ENCODE results near the gene PRKCB. TPM values are rescaled to one million over a fixed set of nuclear protein-coding genes. Genes with fewer than 3 reads are reported as not detected.

Gene PRKCB
- polyA plus RNA-seq, 1 donor (not counting 4 experiments of a cell fraction or from before 2014, with no cell fraction given) = 0.18 TPM

DNA sequence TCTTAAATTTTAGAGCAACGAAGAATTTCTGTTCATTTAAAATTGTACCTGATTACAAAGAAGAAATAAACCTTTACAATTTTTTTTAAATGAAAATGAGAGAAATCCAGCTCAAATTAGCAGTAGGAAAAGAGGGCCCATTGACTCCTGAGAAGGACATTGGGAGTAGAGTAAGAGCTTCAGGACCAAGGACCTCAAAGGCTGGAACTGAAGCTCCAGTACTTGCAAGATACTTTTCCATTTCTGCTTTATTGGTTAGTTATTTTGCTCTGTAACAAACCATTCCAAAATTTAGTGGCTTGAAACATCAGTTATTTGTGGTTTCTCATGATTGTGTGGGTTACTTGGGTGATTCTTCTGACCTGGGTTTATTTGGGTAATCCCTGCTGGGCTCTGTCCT is 165.9 kb downstream of the PRKCB start:
- FAIRE-seq (no peak), DNase-seq (ENCODE audit: low read depth, low spot score) (no peak)
- H4K20me1 ChIP-seq (ENCODE audit: control insufficient read depth, extremely low read depth, insufficient read depth, low read length) = no peaks in the 10 kb centered on the region
- no peak overlapping the region for H3K9ac ChIP-seq (ENCODE audit: control insufficient read depth, extremely low read depth, insufficient read depth, low read length)
- H3K36me3 ChIP-seq (ENCODE audit: control insufficient read depth in 2 of 2, extremely low read depth in 1 of 2, insufficient read depth in 2 of 2, low read length in 2 of 2) = no peaks in the 10 kb centered on the region
- H3K27me3 ChIP-seq (ENCODE audit: control insufficient read depth, extremely low read depth, insufficient read depth, low read length) = no peaks in the 10 kb centered on the region
- peaks cover 6% of the 10 kb centered on the region for H3K4me1 ChIP-seq (ENCODE audit: control insufficient read depth, extremely low read depth, insufficient read depth, low read length)
- H2AFZ ChIP-seq (ENCODE audit: control insufficient read depth, low read length) = no peak overlapping the region
- H3K4me3 ChIP-seq (ENCODE audit: control insufficient read depth in 2 of 3, extremely low read depth in 1 of 3, insufficient read depth in 2 of 3, low read depth in 1 of 3, low read length in 3 of 3) = no peak overlapping the region
- no peaks in the 10 kb centered on the region for H3K9me3 ChIP-seq (ENCODE audit: control insufficient read depth, low read depth, low read length)
- TF ChIP-seq, protein P1, sequence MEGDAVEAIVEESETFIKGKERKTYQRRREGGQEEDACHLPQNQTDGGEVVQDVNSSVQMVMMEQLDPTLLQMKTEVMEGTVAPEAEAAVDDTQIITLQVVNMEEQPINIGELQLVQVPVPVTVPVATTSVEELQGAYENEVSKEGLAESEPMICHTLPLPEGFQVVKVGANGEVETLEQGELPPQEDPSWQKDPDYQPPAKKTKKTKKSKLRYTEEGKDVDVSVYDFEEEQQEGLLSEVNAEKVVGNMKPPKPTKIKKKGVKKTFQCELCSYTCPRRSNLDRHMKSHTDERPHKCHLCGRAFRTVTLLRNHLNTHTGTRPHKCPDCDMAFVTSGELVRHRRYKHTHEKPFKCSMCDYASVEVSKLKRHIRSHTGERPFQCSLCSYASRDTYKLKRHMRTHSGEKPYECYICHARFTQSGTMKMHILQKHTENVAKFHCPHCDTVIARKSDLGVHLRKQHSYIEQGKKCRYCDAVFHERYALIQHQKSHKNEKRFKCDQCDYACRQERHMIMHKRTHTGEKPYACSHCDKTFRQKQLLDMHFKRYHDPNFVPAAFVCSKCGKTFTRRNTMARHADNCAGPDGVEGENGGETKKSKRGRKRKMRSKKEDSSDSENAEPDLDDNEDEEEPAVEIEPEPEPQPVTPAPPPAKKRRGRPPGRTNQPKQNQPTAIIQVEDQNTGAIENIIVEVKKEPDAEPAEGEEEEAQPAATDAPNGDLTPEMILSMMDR (optimal IDR thresholded peaks at IDR 0.05 in 1 of 3, IDR thresholded peaks at IDR 0.05 in 1 of 3, conservative IDR thresholded peaks at IDR 0.05 in 1 of 3; ENCODE audit: extremely low read depth in 1 of 3, insufficient read depth in 2 of 3, low read length in 3 of 3) = no peak
- no peak for TF ChIP-seq EZH2 (IDR thresholded peaks at IDR 0.05; ENCODE audit: low read length)
- no peaks in the 10 kb centered on the region for H3K79me2 ChIP-seq (ENCODE audit: control insufficient read depth, insufficient read depth, low read length)
- H3K9me1 ChIP-seq (ENCODE audit: control insufficient read depth, extremely low read depth, insufficient read depth, low read length) = no peaks in the 10 kb centered on the region
- no peak overlapping the region for H3K27ac ChIP-seq (ENCODE audit: control insufficient read depth, insufficient read depth, low read length)
- H3K4me2 ChIP-seq (ENCODE audit: control insufficient read depth, extremely low read depth, insufficient read depth, low read depth, low read length) = no peak overlapping the region
- dilution Hi-C loops (cut with MboI; ENCODE audit: extremely low pct_ligation_motif_present, low sequenced_read_pairs) = no loop called here

DNA sequence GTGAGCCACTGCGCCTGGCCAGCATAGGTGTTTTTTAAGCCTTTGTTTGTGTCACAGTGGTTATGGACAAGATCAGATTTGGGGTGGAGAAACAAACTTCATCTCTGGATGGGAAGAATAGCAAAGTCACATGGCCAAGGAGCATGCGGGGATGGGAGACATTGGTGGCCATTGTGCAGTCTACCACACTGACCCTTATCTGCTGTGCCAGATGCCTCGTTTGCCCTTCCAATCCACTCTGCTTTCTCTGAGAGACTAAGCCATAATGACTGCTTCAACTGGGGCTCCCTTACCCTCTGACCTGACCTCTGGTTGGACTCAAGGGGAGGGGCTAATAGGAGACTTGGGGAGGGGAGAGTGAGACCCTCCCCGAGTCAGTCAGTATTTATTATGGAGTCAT is 166.8 kb downstream of the PRKCB start:
- Histone ChIP-seq H4K20me1 (ENCODE audit: control insufficient read depth, extremely low read depth, insufficient read depth, low read length) (no peaks in the 10 kb centered on the region), H3K4me1 (ENCODE audit: control insufficient read depth, extremely low read depth, insufficient read depth, low read length) (no peaks in the 10 kb centered on the region), H3K9me1 (ENCODE audit: control insufficient read depth, extremely low read depth, insufficient read depth, low read length) (no peaks in the 10 kb centered on the region), H3K4me2 (ENCODE audit: control insufficient read depth, extremely low read depth, insufficient read depth, low read depth, low read length) (no peak overlapping the region), H3K27me3 (ENCODE audit: control insufficient read depth, extremely low read depth, insufficient read depth, low read length) (no peaks in the 10 kb centered on the region), H3K4me3 (ENCODE audit: control insufficient read depth in 2 of 3, extremely low read depth in 1 of 3, insufficient read depth in 2 of 3, low read depth in 1 of 3, low read length in 3 of 3) (no peak overlapping the region), H3K36me3 (ENCODE audit: control insufficient read depth in 2 of 2, extremely low read depth in 1 of 2, insufficient read depth in 2 of 2, low read length in 2 of 2) (no peaks in the 10 kb centered on the region), H3K79me2 (ENCODE audit: control insufficient read depth, insufficient read depth, low read length) (no peaks in the 10 kb centered on the region), H2AFZ (ENCODE audit: control insufficient read depth, low read length) (no peak overlapping the region), H3K9ac (ENCODE audit: control insufficient read depth, extremely low read depth, insufficient read depth, low read length) (no peak overlapping the region), H3K27ac (ENCODE audit: control insufficient read depth, insufficient read depth, low read length) (no peak overlapping the region), H3K9me3 (ENCODE audit: control insufficient read depth, low read depth, low read length) (no peaks in the 10 kb centered on the region)
- TF ChIP-seq EZH2 (IDR thresholded peaks at IDR 0.05; ENCODE audit: low read length) = no peak
- TF ChIP-seq, protein P1 (optimal IDR thresholded peaks at IDR 0.05 in 1 of 3, IDR thresholded peaks at IDR 0.05 in 1 of 3, conservative IDR thresholded peaks at IDR 0.05 in 1 of 3; ENCODE audit: extremely low read depth in 1 of 3, insufficient read depth in 2 of 3, low read length in 3 of 3) = no peak
- DNase-seq (ENCODE audit: low read depth, low spot score) (no peak), FAIRE-seq (no peak)
- dilution Hi-C loops (cut with MboI; ENCODE audit: extremely low pct_ligation_motif_present, low sequenced_read_pairs) = no loop called here

Measured in keratinocyte (primary cell).